Measurements from ENCODE around the gene AKT1. TPM values are rescaled to one million over a fixed set of nuclear protein-coding genes. Genes with fewer than 3 reads are reported as not detected.
"Not testable (repeated sequence)": the region's sequence is repeated elsewhere in the genome, so short reads cannot be mapped to it uniquely, and the experiment has no call there.

The AKT1 gene
- total RNA-seq, 1 experiment from 2014 or later: 118 TPM

- DNase-seq: no peak
- CTCF ChIA-PET: interaction anchor here (0.7 kb wide), 1 partner anchor 13 kb away, joined by 3 read pairs; no protein-coding TSS in a partner anchor
- Mint-ChIP-seq H3K27me3 (ENCODE audit: unreplicated experiment) (no peaks in the 10 kb centered on the region), H3K4me1 (ENCODE audit: low read depth, unreplicated experiment) (peaks cover 11% of the 10 kb centered on the region), H3K36me3 (ENCODE audit: insufficient read depth, unreplicated experiment) (peaks cover 25% of the 10 kb centered on the region), H3K9me3 (ENCODE audit: low read depth, unreplicated experiment) (no peaks in the 10 kb centered on the region), H3K27ac (ENCODE audit: unreplicated experiment) (peak overlapping the region; percentile 77), H3K4me3 (ENCODE audit: low read depth, unreplicated experiment) (peak overlapping the region; percentile 90)
- TF ChIP-seq CTCF (IDR thresholded peaks at IDR 0.05; ENCODE audit: unreplicated experiment): no peak
- BruUV-seq (replicated peaks): no TSS peak
- intact Hi-C loops (cut with micrococcal nuclease; ENCODE audit: unreplicated experiment): no loop called here
Observed at GRCh38 chr14:104816616-104816884, 21.0 kb upstream of the AKT1 start.

GRCh38 chr14:104814701-104815100 lies 19.2 kb upstream of the AKT1 start:
- Mint-ChIP-seq H3K4me3 (ENCODE audit: low read depth, unreplicated experiment) (peak overlapping the region; percentile 90), H3K36me3 (ENCODE audit: insufficient read depth, unreplicated experiment) (peaks cover 25% of the 10 kb centered on the region), H3K4me1 (ENCODE audit: low read depth, unreplicated experiment) (peaks cover 11% of the 10 kb centered on the region)
- DNase-seq; intact Hi-C loops (cut with micrococcal nuclease; ENCODE audit: unreplicated experiment); H3K27me3 Mint-ChIP-seq (ENCODE audit: unreplicated experiment); BruUV-seq (replicated peaks); H3K27ac Mint-ChIP-seq (ENCODE audit: unreplicated experiment); CTCF ChIA-PET; H3K9me3 Mint-ChIP-seq (ENCODE audit: low read depth, unreplicated experiment): not testable (repeated sequence)

- Mint-ChIP-seq H3K4me1 (ENCODE audit: low read depth, unreplicated experiment) (peaks cover 11% of the 10 kb centered on the region), H3K4me3 (ENCODE audit: low read depth, unreplicated experiment) (no peak overlapping the region), H3K9me3 (ENCODE audit: low read depth, unreplicated experiment) (no peaks in the 10 kb centered on the region), H3K27ac (ENCODE audit: unreplicated experiment) (no peak overlapping the region), H3K27me3 (ENCODE audit: unreplicated experiment) (no peaks in the 10 kb centered on the region), H3K36me3 (ENCODE audit: insufficient read depth, unreplicated experiment) (peaks cover 25% of the 10 kb centered on the region)
- CTCF ChIA-PET: no interaction called here
- no peak for TF ChIP-seq CTCF (IDR thresholded peaks at IDR 0.05; ENCODE audit: unreplicated experiment)
- intact Hi-C loops (cut with micrococcal nuclease; ENCODE audit: unreplicated experiment): no loop called here
- no TSS peak for BruUV-seq (replicated peaks)
- no peak for DNase-seq
Observed at GRCh38 chr14:104813286-104813685, 17.7 kb upstream of the AKT1 start.

GRCh38 chr14:104810316-104810715 lies 14.8 kb upstream of the AKT1 start:
- H3K4me1 Mint-ChIP-seq (ENCODE audit: low read depth, unreplicated experiment): peaks cover 11% of the 10 kb centered on the region
- DNase-seq: no peak
- BruUV-seq (replicated peaks): no TSS peak
- H3K27ac Mint-ChIP-seq (ENCODE audit: unreplicated experiment): no peak overlapping the region
- TF ChIP-seq CTCF (IDR thresholded peaks at IDR 0.05; ENCODE audit: unreplicated experiment): no peak
- no peaks in the 10 kb centered on the region for H3K9me3 Mint-ChIP-seq (ENCODE audit: low read depth, unreplicated experiment)
- intact Hi-C loops (cut with micrococcal nuclease; ENCODE audit: unreplicated experiment): no loop called here
- H3K4me3 Mint-ChIP-seq (ENCODE audit: low read depth, unreplicated experiment): no peak overlapping the region
- CTCF ChIA-PET: no interaction called here
- H3K27me3 Mint-ChIP-seq (ENCODE audit: unreplicated experiment): no peaks in the 10 kb centered on the region
- H3K36me3 Mint-ChIP-seq (ENCODE audit: insufficient read depth, unreplicated experiment): peaks cover 14% of the 10 kb centered on the region

GRCh38 chr14:104808456-104808855 lies 12.9 kb upstream of the AKT1 start:
- intact Hi-C loops (cut with micrococcal nuclease; ENCODE audit: unreplicated experiment): no loop called here
- H3K4me3 Mint-ChIP-seq (ENCODE audit: low read depth, unreplicated experiment): no peak overlapping the region
- H3K27ac Mint-ChIP-seq (ENCODE audit: unreplicated experiment): no peak overlapping the region
- peaks cover 6% of the 10 kb centered on the region for H3K36me3 Mint-ChIP-seq (ENCODE audit: insufficient read depth, unreplicated experiment)
- no peaks in the 10 kb centered on the region for H3K4me1 Mint-ChIP-seq (ENCODE audit: low read depth, unreplicated experiment)
- no TSS peak for BruUV-seq (replicated peaks)
- H3K9me3 Mint-ChIP-seq (ENCODE audit: low read depth, unreplicated experiment): no peaks in the 10 kb centered on the region
- no peak for TF ChIP-seq CTCF (IDR thresholded peaks at IDR 0.05; ENCODE audit: unreplicated experiment)
- DNase-seq: no peak
- CTCF ChIA-PET: interaction anchor here (0.7 kb wide), 1 partner anchor 41 kb away, joined by 3 read pairs; no protein-coding TSS in a partner anchor
- H3K27me3 Mint-ChIP-seq (ENCODE audit: unreplicated experiment): no peaks in the 10 kb centered on the region
